ENCODE data around the gene CABLES2. TPM values are rescaled to one million over a fixed set of nuclear protein-coding genes. Genes with fewer than 3 reads are reported as not detected.

The CABLES2 gene
- total and polyA plus RNA-seq, 9 of the 15 experiments (the other 6 are each of a cell fraction or from before 2014, with no cell fraction given) = 0.46 to 4.2 (median 1.6) TPM

- TF ChIP-seq CHD7 (IDR thresholded peaks at IDR 0.05; ENCODE audit: low read depth, low read length) = no peak
- no peak for TF ChIP-seq STAT5B (CRISPR knock-in tag; IDR thresholded peaks at IDR 0.05)
- no peak for TF ChIP-seq ZNF449 (CRISPR knock-in tag; IDR thresholded peaks at IDR 0.05)
- TF ChIP-seq SLC30A9 (CRISPR knock-in tag; IDR thresholded peaks at IDR 0.05) = no peak
- peak; percentile 54 for TF ChIP-seq KDM5B (IDR thresholded peaks at IDR 0.05; ENCODE audit: insufficient replicate concordance, low read depth, low read length)
- TF ChIP-seq BCL6 (CRISPR knock-in tag; IDR thresholded peaks at IDR 0.05) = no peak
- no peak for TF ChIP-seq KAT2B (IDR thresholded peaks at IDR 0.05; ENCODE audit: low read depth, low read length)
- peak; percentile 73 for TF ChIP-seq SUPT5H (IDR thresholded peaks at IDR 0.05)
- TF ChIP-seq CTCF (IDR thresholded peaks at IDR 0.05 in 2 of 3, conservative IDR thresholded peaks at IDR 0.05 in 1 of 3; ENCODE audit: insufficient read depth in 2 of 3, low read depth in 1 of 3, low read length in 3 of 3) = 0 out of 6 replicates have a peak, but pooled peaks of 1 of the 3 experiments have one; percentile 29
- TF ChIP-seq THAP7 (CRISPR knock-in tag; IDR thresholded peaks at IDR 0.05) = no peak
- no peak; the same call in 1 of the 2 replicates for TF ChIP-seq NCOA6 (IDR thresholded peaks at IDR 0.05)
- 0 out of 2 replicates have a peak, but pooled peaks have one; percentile 34 for TF ChIP-seq ZNF57 (CRISPR knock-in tag; IDR thresholded peaks at IDR 0.05)
These were observed 18.1 kb downstream of the CABLES2 start (continued) for GRCh38 chr20:62388839-62389600.

Measured in K562 (cell line).